Astrocyte of the spinal cord (primary cell): ENCODE results near the gene ARPIN.
"Not testable (repeated sequence)": the region's sequence is repeated elsewhere in the genome, so short reads cannot be mapped to it uniquely, and the experiment has no call there.

Experiments used
- DNase-seq: peaks from one replicate; pipeline ENCODE4 v3.0.0; 2011; ENCODE audit warnings: low read depth, low spot score
- H3K4me3 ChIP-seq: 2 replicates; pipeline ENCODE4 v1.5.1; 2011; ENCODE audit warnings: low read depth, mild to moderate bottlenecking, low read length, moderate library complexity
- in situ Hi-C: cut with HindIII; loops from 2 replicates; pipeline ENCODE4 v1.10.0; 2017; ENCODE audit warnings: low sequenced_read_pairs
- TF ChIP-seq, protein P1 (sequence below): IDR thresholded peaks from 2 replicates; pipeline ENCODE4 v1.5.1; 2012; ENCODE audit warnings: low read depth, mild to moderate bottlenecking, low read length, inconsistent platforms

Gene ARPIN

DNA sequence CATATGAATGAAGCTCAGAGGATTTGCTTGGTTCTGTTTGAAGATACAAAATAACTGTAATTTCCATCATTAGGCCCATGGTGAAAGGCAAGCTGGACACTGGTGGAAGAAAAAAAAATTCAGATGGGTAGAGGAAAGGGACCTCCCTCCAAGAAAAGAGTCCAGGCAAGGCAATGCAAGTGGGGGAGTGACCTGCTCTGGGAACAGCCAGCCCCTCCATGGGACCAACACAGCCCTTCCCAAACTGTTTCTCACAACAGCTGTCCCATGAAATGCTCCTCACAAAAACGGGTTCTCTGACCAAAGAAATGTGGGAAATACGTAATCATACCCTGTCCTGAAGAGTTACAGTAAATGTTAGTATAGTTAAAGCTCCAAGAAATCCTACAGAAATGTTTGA is 14.6 kb downstream of the ARPIN start:
- DNase-seq: no peak
- in situ Hi-C loops: no loop called here
- TF ChIP-seq, protein P1, sequence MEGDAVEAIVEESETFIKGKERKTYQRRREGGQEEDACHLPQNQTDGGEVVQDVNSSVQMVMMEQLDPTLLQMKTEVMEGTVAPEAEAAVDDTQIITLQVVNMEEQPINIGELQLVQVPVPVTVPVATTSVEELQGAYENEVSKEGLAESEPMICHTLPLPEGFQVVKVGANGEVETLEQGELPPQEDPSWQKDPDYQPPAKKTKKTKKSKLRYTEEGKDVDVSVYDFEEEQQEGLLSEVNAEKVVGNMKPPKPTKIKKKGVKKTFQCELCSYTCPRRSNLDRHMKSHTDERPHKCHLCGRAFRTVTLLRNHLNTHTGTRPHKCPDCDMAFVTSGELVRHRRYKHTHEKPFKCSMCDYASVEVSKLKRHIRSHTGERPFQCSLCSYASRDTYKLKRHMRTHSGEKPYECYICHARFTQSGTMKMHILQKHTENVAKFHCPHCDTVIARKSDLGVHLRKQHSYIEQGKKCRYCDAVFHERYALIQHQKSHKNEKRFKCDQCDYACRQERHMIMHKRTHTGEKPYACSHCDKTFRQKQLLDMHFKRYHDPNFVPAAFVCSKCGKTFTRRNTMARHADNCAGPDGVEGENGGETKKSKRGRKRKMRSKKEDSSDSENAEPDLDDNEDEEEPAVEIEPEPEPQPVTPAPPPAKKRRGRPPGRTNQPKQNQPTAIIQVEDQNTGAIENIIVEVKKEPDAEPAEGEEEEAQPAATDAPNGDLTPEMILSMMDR: no peak
- H3K4me3 ChIP-seq: no peak overlapping the region

DNA sequence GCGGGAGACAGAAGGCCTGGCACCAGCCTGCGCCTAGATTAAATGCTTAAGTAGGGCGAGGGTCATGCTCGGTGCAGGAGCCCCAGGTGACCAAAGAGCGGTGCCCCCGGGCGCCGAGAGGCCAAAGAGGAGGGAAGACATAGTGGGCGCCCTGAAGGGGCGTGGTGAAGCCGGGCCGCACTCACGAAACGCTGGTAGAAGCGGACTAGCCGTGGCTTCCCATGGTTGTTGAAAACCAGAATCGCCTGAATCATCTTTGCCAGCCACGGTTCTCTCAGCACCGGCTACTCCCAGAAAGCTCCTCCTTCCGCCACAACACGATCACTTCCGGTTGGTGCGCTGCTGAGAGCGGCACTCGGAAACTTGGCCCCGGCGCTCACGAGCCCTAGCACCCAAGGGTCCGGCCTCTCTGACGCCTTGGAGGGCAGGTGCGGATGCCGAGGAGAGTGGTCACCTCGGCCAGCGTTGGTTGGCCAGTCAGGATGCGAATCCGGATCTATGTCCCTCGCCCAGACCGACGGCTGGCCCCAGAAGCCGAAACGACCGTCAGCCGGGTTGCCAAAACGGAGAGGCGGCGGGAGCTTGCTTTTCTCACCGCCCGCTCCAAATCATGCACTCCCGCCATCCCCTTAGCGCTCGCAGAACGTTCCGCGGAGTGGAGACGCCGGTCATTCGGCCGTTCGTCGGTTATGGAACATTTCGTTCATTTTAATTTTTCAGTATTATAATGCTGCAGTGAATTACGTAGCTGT is 18.9 kb downstream of the ARPIN start, which contains the start of gene AP3S2:
TSS of gene AP3S2 (minus strand) at position 299 of the 752 bp plus-strand sequence. CDS start at position 254, 45 bp downstream.
- peak within 1 kb of the TSS; percentile 91 for H3K4me3 ChIP-seq
- in situ Hi-C loops: no loop called here
- TF ChIP-seq, protein P1: no peak
- DNase-seq: peak; percentile 95

GRCh38 chr15:89893027-89893426 is 19.7 kb downstream of the ARPIN start:
- peak overlapping the region; percentile 91 for H3K4me3 ChIP-seq
- no peak for DNase-seq
- TF ChIP-seq, protein P1: no peak
- in situ Hi-C loops: no loop called here

GRCh38 chr15:89888214-89888804 is 24.4 kb downstream of the ARPIN start:
- DNase-seq: peak; percentile 69
- no peak overlapping the region for H3K4me3 ChIP-seq
- in situ Hi-C loops: no loop called here
- TF ChIP-seq, protein P1: peak; percentile 66

DNA sequence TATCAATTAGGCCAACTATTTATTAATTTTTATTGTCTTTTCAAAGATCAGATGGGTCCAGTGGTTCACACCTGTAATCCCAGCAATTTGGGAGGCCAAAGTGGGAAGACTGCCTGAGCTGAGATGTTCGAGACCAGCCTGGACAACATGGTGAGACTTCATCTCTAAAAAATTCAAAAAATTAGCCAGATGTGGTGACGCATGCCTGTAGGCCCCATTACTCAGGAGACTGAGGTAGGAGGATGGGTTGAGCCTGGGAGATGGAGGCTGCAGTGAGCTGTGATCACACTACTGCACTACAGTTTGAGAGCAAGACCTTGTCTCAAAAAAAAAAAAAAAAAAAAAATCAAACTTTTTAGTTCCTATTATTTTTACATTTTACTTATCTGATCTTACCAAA is 27.1 kb downstream of the ARPIN start:
- no peak for DNase-seq
- in situ Hi-C loops: no loop called here
- no peak overlapping the region for H3K4me3 ChIP-seq
- TF ChIP-seq, protein P1: no peak

- H3K4me3 ChIP-seq, in situ Hi-C loops, DNase-seq: not testable (repeated sequence)
Observed at GRCh38 chr15:89885179-89885578, 27.6 kb downstream of the ARPIN start.

DNA sequence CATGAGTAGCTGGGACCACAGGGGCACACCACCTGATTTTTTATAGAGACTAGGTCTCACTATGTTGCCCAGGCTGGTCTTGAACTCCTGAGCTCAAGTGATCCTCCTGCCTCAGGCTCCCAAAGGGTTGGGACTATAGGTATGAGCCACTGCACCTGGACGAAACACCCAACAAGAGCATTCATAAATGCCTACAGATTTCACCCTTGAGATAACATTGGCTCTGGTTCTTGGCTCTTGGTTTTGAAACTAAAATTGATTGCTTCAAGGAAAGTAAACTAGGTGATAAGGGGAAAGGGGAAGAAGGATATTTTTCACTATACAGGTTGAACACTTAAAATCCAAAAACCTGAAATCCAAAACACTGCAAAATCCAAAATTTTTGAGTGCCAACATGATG is 29.2 kb downstream of the ARPIN start:
- TF ChIP-seq, protein P1: no peak
- in situ Hi-C loops: no loop called here
- DNase-seq: no peak
- no peak overlapping the region for H3K4me3 ChIP-seq
